Anterior cingulate cortex (tissue), 58 donors: ENCODE results near the gene TSSC4.

Experiments
- DNase-seq, 58 donors: peaks; one replicate each; lab custom pipeline; 2025; lab: John Stamatoyannopoulos, UW

The TSSC4 gene

GRCh38 chr11:2383852-2384804 lies 16.4 kb upstream of the TSSC4 start:
- DNase-seq = peak in 24 of 58 donors; percentile 17 to 76 (median 46)

GRCh38 chr11:2385156-2386151 lies 15.1 kb upstream of the TSSC4 start:
- no peak for DNase-seq

- DNase-seq = no peak
These were observed 14.0 kb upstream of the TSSC4 start for GRCh38 chr11:2386591-2386990.

GRCh38 chr11:2387266-2387987 lies 13.1 kb upstream of the TSSC4 start:
- DNase-seq = peak in 41 of 58 donors; percentile 21 to 80 (median 51)

- peak in 10 of 58 donors; percentile 23 to 57 (median 36) for DNase-seq
These were observed 11.8 kb upstream of the TSSC4 start for GRCh38 chr11:2388431-2389376.

GRCh38 chr11:2389377-2390026 lies 11.0 kb upstream of the TSSC4 start:
- no peak for DNase-seq

GRCh38 chr11:2390091-2390724 lies 10.3 kb upstream of the TSSC4 start:
- DNase-seq = no peak

GRCh38 chr11:2390725-2391151 lies 9.8 kb upstream of the TSSC4 start:
- peak in 4 of 58 donors; percentile 29 to 66 (median 44) for DNase-seq

- DNase-seq = no peak
These were observed 9.2 kb upstream of the TSSC4 start for GRCh38 chr11:2391181-2391975.

GRCh38 chr11:2392241-2392959 lies 8.2 kb upstream of the TSSC4 start:
- no peak for DNase-seq

GRCh38 chr11:2393111-2393868 lies 7.3 kb upstream of the TSSC4 start:
- no peak for DNase-seq

GRCh38 chr11:2393941-2394817 lies 6.4 kb upstream of the TSSC4 start:
- no peak for DNase-seq

GRCh38 chr11:2394818-2395105 lies 5.8 kb upstream of the TSSC4 start:
- DNase-seq = no peak

GRCh38 chr11:2395211-2395730 lies 5.3 kb upstream of the TSSC4 start:
- no peak for DNase-seq

- DNase-seq = no peak
These were observed 4.7 kb upstream of the TSSC4 start for GRCh38 chr11:2395856-2396255.
